Spleen (tissue), 11 donors: Measurements from ENCODE around the gene SLC5A2. TPM values are rescaled to one million over a fixed set of nuclear protein-coding genes. Genes with fewer than 3 reads are reported as not detected.

Experiments
- DNase-seq: peaks from one replicate; pipeline ENCODE4 v3.0.0-alpha.2; 2020
- H3K27ac ChIP-seq, 8 donors: fragments of 200-600 bp; sonication (generic) in 7 of 8; 1 replicate in 4 of 8; 2 replicates in 4 of 8; pipeline versions ENCODE4 v1.5.0 to v1.8.0; 2016 to 2021; ENCODE audit warnings: inconsistent platforms in 4 of 8, mild to moderate bottlenecking in 4 of 8, moderate library complexity in 1 of 8
- H3K27me3 ChIP-seq, 7 donors: fragments of 200-600 bp; sonication (generic) in 6 of 7; replicated peaks in 1 of 7; 1 replicate in 4 of 7; 2 replicates in 3 of 7; pipeline versions ENCODE4 v1.5.0 to v1.8.0; 2016 to 2021; ENCODE audit warnings: inconsistent platforms in 3 of 7, mild to moderate bottlenecking in 1 of 7
- H3K36me3 ChIP-seq, 6 donors: fragments of 200-600 bp; sonication (generic) in 5 of 6; 1 replicate in 4 of 6; 2 replicates in 2 of 6; pipeline versions ENCODE4 v1.5.0 to v1.8.0; 2016 to 2021; ENCODE audit warnings: inconsistent platforms in 2 of 6
- H3K4me1 ChIP-seq, 6 donors: fragments of 200-600 bp; sonication (generic) in 5 of 6; 1 replicate in 3 of 6; 2 replicates in 3 of 6; pipeline versions ENCODE4 v1.5.0 to v1.8.0; 2016 to 2021; ENCODE audit warnings: inconsistent platforms in 3 of 6
- H3K4me3 ChIP-seq, 8 donors: fragments of 200-600 bp; sonication (generic) in 7 of 8; 1 replicate in 4 of 8; 2 replicates in 4 of 8; pipeline versions ENCODE4 v1.5.0 to v1.8.0; 2016 to 2021; ENCODE audit warnings: inconsistent platforms in 4 of 8, mild to moderate bottlenecking in 4 of 8, moderate library complexity in 2 of 8
- H3K9me3 ChIP-seq, 8 donors: fragments of 200-600 bp; sonication (generic) in 7 of 8; 1 replicate in 4 of 8; 2 replicates in 4 of 8; pipeline versions ENCODE4 v1.5.0 to v1.8.0; 2016 to 2021; ENCODE audit warnings: inconsistent platforms in 4 of 8
- CTCF ChIP-seq, 11 experiments: fragments of 200-600 bp in 7 of 11; fragments of 450-650 bp in 4 of 11; sonication (generic) in 4 of 11; IDR thresholded peaks in 8 of 11; conservative IDR thresholded peaks in 3 of 11; 1 replicate in 7 of 11; 2 replicates in 4 of 11; pipeline versions ENCODE4 v1.4.0 to v1.8.0; 2016 to 2021; ENCODE audit warnings: antibody characterized with exemption in 11 of 11, inconsistent platforms in 4 of 11, mild to moderate bottlenecking in 1 of 11
- POLR2A ChIP-seq, 3 donors: fragments of 450-650 bp; IDR thresholded peaks; one replicate each; pipeline ENCODE4 v1.5.1; 2017; ENCODE audit warnings: antibody characterized with exemption in 3 of 3, mild to moderate bottlenecking in 1 of 3
- POLR2AphosphoS5 ChIP-seq, 3 donors: sonication (generic); formaldehyde crosslinking; IDR thresholded peaks; one replicate each; pipeline ENCODE4 v1.5.1; 2017; ENCODE audit warnings: antibody characterized with exemption in 3 of 3
- WGBS, 5 donors: extraction: QIAGEN DNeasy Blood & Tissue Kit in 3 of 5; methylation state at CpG; one replicate each; pipeline versions ENCODE4 v1.1.5 to v1.1.7; 2013 to 2018; 5-methylcytosine and 5-hydroxymethylcytosine counted together
- intact Hi-C: fragments of 100-400 bp; cut with DNase I; formaldehyde crosslinking; loops from one replicate; pipeline ENCODE4 v1.15.0; 2023; ENCODE audit warnings: low total_unique reads
- polyA plus RNA-seq, 3 donors: library from polyadenylated mRNA; stranded (reverse); fragments of 200-250 nt; gene quantifications; one replicate each; pipeline ENCODE4 v1.2.1, GENCODE V29; 2013
- total RNA-seq, 7 donors: library from RNA; depleted of rRNA in 3 of 7; stranded (reverse); fragments of >200 nt in 3 of 7; fragmentation: NEBNext Ultra II Directional in 4 of 7; extraction: Animal tissue kit (Norgen Biotek cat#: 25700) in 4 of 7; gene quantifications; one replicate each; pipeline versions ENCODE4 v1.1.0 to v1.2.1, GENCODE V29; 2016 to 2021
- donor health status: healthy with polysubstance abuse.
- donor health status: DM: no; HTN: no; CAD: no; lungs with moderate emphysema.
- donor health status: DM: no; HTN: no; CAD: no.
- donor health status: Bipolar disorder and iron deficiency.
- donor health status: healthy.
- donor health status: DM: no; HTN: no; CAD: no.
- donor health status: DM: yes; HTN: yes; CAD: no.

Gene SLC5A2
- total and polyA plus RNA-seq, 10 donors = 0.17 to 2.3 (median 1.2) TPM; not detected in 3

GRCh38 chr16:31504159-31504558, 21.2 kb downstream of the SLC5A2 start:
- peak overlapping the region in 4 of 8 donors; percentile 1 to 23 (median 13) for H3K27ac ChIP-seq
- intact Hi-C loops = no loop called here
- TF ChIP-seq CTCF (IDR thresholded peaks at IDR 0.05 in 8 of 11, conservative IDR thresholded peaks at IDR 0.05 in 3 of 11) (no peak), POLR2A (IDR thresholded peaks at IDR 0.05) (no peak), POLR2AphosphoS5 (IDR thresholded peaks at IDR 0.05) (peak in 2 of 3 donors; percentile 74 to 81)

GRCh38 chr16:31505483-31505882, 22.6 kb downstream of the SLC5A2 start:
- 22 to 40% (median 29%) methylated on average over 4 of the region's 4 CpGs for WGBS, 5 donors

More at GRCh38 chr16:31504159-31504558, 21.2 kb downstream of the SLC5A2 start:
- Histone ChIP-seq H3K27me3 (no peaks in the 10 kb centered on the region), H3K9me3 (no peaks in the 10 kb centered on the region), H3K4me1 (peaks cover 22 to 62% (median 50%) of the 10 kb centered on the region in 6 donors), H3K36me3 (peaks cover 0 to 32% (median 8%) of the 10 kb centered on the region in 6 donors), H3K4me3 (no peak overlapping the region)
- DNase-seq = no peak
- WGBS, 5 donors = 32 to 46% (median 42%) methylated on average over 8 of the region's 8 CpGs

GRCh38 chr16:31507617-31507928, 24.6 kb downstream of the SLC5A2 start:
- Histone ChIP-seq H3K27ac (peak overlapping the region; percentile 91 to 96 (median 93)), H3K4me3 (peak overlapping the region; percentile 86 to 98 (median 94)), H3K4me1 (peaks cover 22 to 74% (median 57%) of the 10 kb centered on the region in 6 donors), H3K36me3 (peaks cover 0 to 16% (median 0%) of the 10 kb centered on the region in 6 donors), H3K9me3 (no peaks in the 10 kb centered on the region), H3K27me3 (no peaks in the 10 kb centered on the region)
- TF ChIP-seq POLR2AphosphoS5 (IDR thresholded peaks at IDR 0.05) = no peak
- TF ChIP-seq POLR2A (IDR thresholded peaks at IDR 0.05) = no peak
- TF ChIP-seq CTCF (IDR thresholded peaks at IDR 0.05 in 8 of 11, conservative IDR thresholded peaks at IDR 0.05 in 3 of 11) = no peak
- 2 to 11% (median 6%) methylated on average over 5 to 12 of the region's 12 CpGs for WGBS, 5 donors
- intact Hi-C loops = no loop called here
- DNase-seq = no peak

More at GRCh38 chr16:31505483-31505882, 22.6 kb downstream of the SLC5A2 start:
- no peak for TF ChIP-seq POLR2A (IDR thresholded peaks at IDR 0.05)
- no peak for TF ChIP-seq CTCF (IDR thresholded peaks at IDR 0.05 in 8 of 11, conservative IDR thresholded peaks at IDR 0.05 in 3 of 11)
- TF ChIP-seq POLR2AphosphoS5 (IDR thresholded peaks at IDR 0.05) = no peak
- peaks cover 0 to 18% (median under 1%) of the 10 kb centered on the region in 6 donors for H3K36me3 ChIP-seq
- no peak overlapping the region for H3K27ac ChIP-seq
- H3K4me1 ChIP-seq = peaks cover 22 to 75% (median 57%) of the 10 kb centered on the region in 6 donors
- H3K4me3 ChIP-seq = no peak overlapping the region
- no peaks in the 10 kb centered on the region for H3K9me3 ChIP-seq
- no peak for DNase-seq
- intact Hi-C loops = no loop called here
- H3K27me3 ChIP-seq = no peaks in the 10 kb centered on the region

- H3K27ac ChIP-seq = peak within 1 kb of the TSS; percentile 91 to 96 (median 93)
- peak; percentile 98 for DNase-seq
- TF ChIP-seq CTCF (IDR thresholded peaks at IDR 0.05 in 8 of 11, conservative IDR thresholded peaks at IDR 0.05 in 3 of 11) = no peak
- peak in 2 of 3 donors; percentile 56 to 63 for TF ChIP-seq POLR2A (IDR thresholded peaks at IDR 0.05)
- peak; percentile 95 to 97 (median 97) for TF ChIP-seq POLR2AphosphoS5 (IDR thresholded peaks at IDR 0.05)
- peak within 1 kb of the TSS; percentile 86 to 98 (median 94) for H3K4me3 ChIP-seq
- peaks cover 0 to 16% (median 0%) of the 10 kb centered on the region in 6 donors for H3K36me3 ChIP-seq
- intact Hi-C loops = no loop called here
- H3K27me3 ChIP-seq = no peaks in the 10 kb centered on the region
- WGBS, 5 donors = 0 to 1% (median 0%) methylated on average over 14 to 65 of the region's 65 CpGs
- peaks cover 22 to 69% (median 57%) of the 10 kb centered on the region in 6 donors for H3K4me1 ChIP-seq
- H3K9me3 ChIP-seq = no peaks in the 10 kb centered on the region
These were observed 25.2 kb downstream of the SLC5A2 start, which contains the start of gene RUSF1 for GRCh38 chr16:31507929-31508705. Gene RUSF1, minus strand, starts transcription at chr16:31508391. Its CDS starts 18 bp downstream, at chr16:31508373.
